Tibial artery (tissue), 4 donors: ENCODE measurements around the gene HMGN3.

Experiments used
- DNase-seq, 2 donors: peaks; one replicate each; pipeline ENCODE4 v3.0.0-alpha.2; 2019
- H3K27ac ChIP-seq, 2 donors: fragments of 200-600 bp; sonication (generic) in 1 of 2; 1 replicate in 1 of 2; 2 replicates in 1 of 2; pipeline ENCODE4 v1.5.1; 2018 to 2019; ENCODE audit warnings: mild to moderate bottlenecking in 1 of 2
- H3K27me3 ChIP-seq, 2 donors: fragments of 200-600 bp; sonication (generic) in 1 of 2; one replicate each; pipeline versions ENCODE4 v1.5.1 to v1.6.0; 2016 to 2019
- H3K36me3 ChIP-seq, 3 donors: fragments of 200-600 bp; sonication (generic) in 2 of 3; one replicate each; pipeline ENCODE4 v1.5.1; 2016 to 2019; ENCODE audit warnings: mild to moderate bottlenecking in 2 of 3
- H3K4me1 ChIP-seq, 4 donors: fragments of 200-600 bp; sonication (generic) in 2 of 4; 1 replicate in 3 of 4; 2 replicates in 1 of 4; pipeline ENCODE4 v1.5.1; 2016 to 2019
- H3K4me3 ChIP-seq, 2 donors: fragments of 200-600 bp; sonication (generic) in 1 of 2; 1 replicate in 1 of 2; 2 replicates in 1 of 2; pipeline ENCODE4 v1.5.1; 2018 to 2019; ENCODE audit warnings: mild to moderate bottlenecking in 2 of 2
- H3K9me3 ChIP-seq, 3 donors: fragments of 200-600 bp; sonication (generic) in 1 of 3; one replicate each; pipeline ENCODE4 v1.5.1; 2016 to 2019
- CTCF ChIP-seq, 2 experiments: fragments of 200-600 bp in 1 of 2; fragments of 450-650 bp in 1 of 2; IDR thresholded peaks; one replicate each; pipeline ENCODE4 v1.5.1; 2017 to 2019; ENCODE audit warnings: antibody characterized with exemption in 2 of 2, mild to moderate bottlenecking in 1 of 2, moderate library complexity in 1 of 2
- intact Hi-C: fragments of 100-400 bp; cut with DNase I; formaldehyde crosslinking; loops from one replicate; pipeline ENCODE4 v1.15.0; 2023; ENCODE audit warnings: low total_unique reads

HMGN3 gene

GRCh38 chr6:79184086-79184485 is 50.4 kb downstream of the HMGN3 start:
- H3K4me3 ChIP-seq: no peak overlapping the region
- no peaks in the 10 kb centered on the region for H3K9me3 ChIP-seq
- H3K27ac ChIP-seq: no peak overlapping the region
- DNase-seq: no peak
- peaks cover 0 to 5% (median 2%) of the 10 kb centered on the region in 4 donors for H3K4me1 ChIP-seq
- no peak for TF ChIP-seq CTCF (IDR thresholded peaks at IDR 0.05)
- H3K27me3 ChIP-seq: no peaks in the 10 kb centered on the region
- H3K36me3 ChIP-seq: no peaks in the 10 kb centered on the region
- intact Hi-C loops: loop anchor here (10.0 kb wide), 1 partner anchor 91 kb away; no protein-coding TSS in a partner anchor

GRCh38 chr6:79180052-79180451 is 54.4 kb downstream of the HMGN3 start:
- no peaks in the 10 kb centered on the region for H3K27me3 ChIP-seq
- intact Hi-C loops: loop anchor here (10.0 kb wide), 1 partner anchor 95 kb away; no protein-coding TSS in a partner anchor
- TF ChIP-seq CTCF (IDR thresholded peaks at IDR 0.05): no peak
- H3K9me3 ChIP-seq: no peaks in the 10 kb centered on the region
- no peak for DNase-seq
- H3K27ac ChIP-seq: no peak overlapping the region
- H3K4me1 ChIP-seq: no peaks in the 10 kb centered on the region
- no peak overlapping the region for H3K4me3 ChIP-seq
- no peaks in the 10 kb centered on the region for H3K36me3 ChIP-seq

GRCh38 chr6:79173378-79173777 is 61.1 kb downstream of the HMGN3 start:
- TF ChIP-seq CTCF (IDR thresholded peaks at IDR 0.05): no peak
- intact Hi-C loops: no loop called here

DNA sequence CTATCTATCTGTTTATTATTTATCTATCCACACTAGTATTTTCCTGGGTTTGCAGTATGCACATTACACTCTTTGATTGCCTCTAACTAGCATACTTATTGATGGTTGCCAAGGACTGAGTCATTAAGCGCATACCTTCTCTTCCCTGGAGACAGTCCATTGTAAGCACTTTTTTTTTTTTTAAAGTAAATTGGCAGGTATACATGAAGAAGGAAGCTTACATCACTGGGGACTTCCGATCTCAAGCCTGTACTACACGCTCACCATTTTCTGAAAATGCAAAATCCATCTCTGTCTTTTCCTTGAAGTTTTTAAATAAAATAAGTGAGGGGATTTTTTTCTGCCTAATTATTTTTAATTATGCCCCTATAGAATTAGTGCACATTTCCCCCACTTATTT is 63.5 kb downstream of the HMGN3 start:
- Histone ChIP-seq H3K36me3 (no peaks in the 10 kb centered on the region), H3K27ac (no peak overlapping the region), H3K9me3 (no peaks in the 10 kb centered on the region), H3K4me1 (peaks cover 0 to 4% (median 0%) of the 10 kb centered on the region in 4 donors), H3K27me3 (no peaks in the 10 kb centered on the region), H3K4me3 (no peak overlapping the region)
- intact Hi-C loops: no loop called here
- no peak for TF ChIP-seq CTCF (IDR thresholded peaks at IDR 0.05)
- DNase-seq: no peak

More at GRCh38 chr6:79173378-79173777, 61.1 kb downstream of the HMGN3 start:
- Histone ChIP-seq H3K27me3 (no peaks in the 10 kb centered on the region), H3K9me3 (no peaks in the 10 kb centered on the region), H3K4me1 (peaks cover 0 to 1% (median 0%) of the 10 kb centered on the region in 4 donors), H3K27ac (no peak overlapping the region), H3K36me3 (no peaks in the 10 kb centered on the region), H3K4me3 (no peak overlapping the region)
- no peak for DNase-seq

- intact Hi-C loops: no loop called here
- DNase-seq: no peak
- TF ChIP-seq CTCF (IDR thresholded peaks at IDR 0.05): no peak
- Histone ChIP-seq H3K9me3 (no peaks in the 10 kb centered on the region), H3K4me1 (peaks cover 0 to 4% (median 0%) of the 10 kb centered on the region in 4 donors), H3K36me3 (no peaks in the 10 kb centered on the region), H3K27ac (no peak overlapping the region), H3K27me3 (no peaks in the 10 kb centered on the region), H3K4me3 (no peak overlapping the region)
These were observed 64.1 kb downstream of the HMGN3 start for GRCh38 chr6:79170431-79170830.

GRCh38 chr6:79168695-79168980 is 65.8 kb downstream of the HMGN3 start:
- no peak overlapping the region for H3K27ac ChIP-seq
- H3K9me3 ChIP-seq: no peaks in the 10 kb centered on the region
- peaks cover 0 to 4% (median 0%) of the 10 kb centered on the region in 4 donors for H3K4me1 ChIP-seq
- H3K27me3 ChIP-seq: no peaks in the 10 kb centered on the region
- H3K36me3 ChIP-seq: no peaks in the 10 kb centered on the region
- H3K4me3 ChIP-seq: no peak overlapping the region
- DNase-seq: no peak
- intact Hi-C loops: no loop called here
- no peak for TF ChIP-seq CTCF (IDR thresholded peaks at IDR 0.05)
